GM18519 (cell line): ENCODE data around the gene FAM200C.
"Not testable (repeated sequence)": the region's sequence is repeated elsewhere in the genome, so short reads cannot be mapped to it uniquely, and the experiment has no call there.

Experiments used
- ATAC-seq: cut with Tn5 transposase; IDR thresholded peaks from one replicate; pipeline ENCODE4 v1.9.1; 2021; ENCODE audit warnings: mild to moderate bottlenecking, moderate library complexity; ENCODE audit not compliant: unreplicated experiment, low FRiP score

FAM200C gene

DNA sequence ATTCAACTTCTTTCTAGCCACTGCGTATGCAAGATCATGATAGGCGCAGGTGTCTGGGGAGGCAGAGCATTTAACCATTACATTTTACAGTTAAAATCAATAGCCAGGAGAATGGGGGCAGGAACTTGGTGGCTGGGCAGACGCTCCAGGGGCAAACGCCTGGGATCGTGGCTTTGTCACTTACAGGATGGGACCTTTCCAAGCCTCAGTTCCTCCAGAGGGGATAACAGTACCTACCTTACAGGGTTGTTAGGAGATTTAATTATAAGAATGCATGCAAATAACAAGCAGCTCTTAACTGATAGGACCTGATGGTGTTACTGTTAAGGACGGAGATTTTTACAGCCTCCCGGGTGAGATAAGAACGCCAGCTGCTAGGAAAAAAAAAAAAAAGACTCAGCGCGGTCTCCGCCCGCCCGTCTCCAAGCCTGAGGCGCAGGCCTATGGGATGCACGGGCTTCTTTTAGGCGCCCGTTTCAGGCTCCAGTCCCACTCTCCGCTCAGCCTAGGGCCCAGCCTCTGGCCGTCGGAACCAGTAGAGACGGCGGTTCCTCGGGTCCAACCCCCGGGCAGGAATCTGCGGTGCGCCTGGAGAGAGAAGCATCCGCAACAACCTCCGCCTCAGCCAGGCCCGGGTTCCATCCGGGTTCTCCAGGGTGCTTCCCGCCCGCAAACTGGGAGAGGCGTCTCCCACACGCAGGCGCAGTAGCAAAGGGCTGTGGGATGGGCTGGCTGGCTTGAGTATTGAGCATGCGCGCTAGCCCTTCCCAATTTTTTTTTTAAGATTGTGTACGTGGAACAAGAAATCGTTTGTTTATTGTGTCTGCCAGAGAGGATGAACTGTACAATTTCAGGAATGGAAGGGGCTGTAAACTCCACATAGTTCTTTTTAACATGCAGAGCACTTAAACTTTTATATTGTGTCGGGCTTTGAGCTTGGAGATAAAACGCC is at the start of gene FAM200C:
TSS of gene FAM200C (minus strand) at position 653 of the 952 bp plus-strand sequence. CDS start 4,564 bp downstream, outside the sequence.
- peak; percentile 58 for ATAC-seq

DNA sequence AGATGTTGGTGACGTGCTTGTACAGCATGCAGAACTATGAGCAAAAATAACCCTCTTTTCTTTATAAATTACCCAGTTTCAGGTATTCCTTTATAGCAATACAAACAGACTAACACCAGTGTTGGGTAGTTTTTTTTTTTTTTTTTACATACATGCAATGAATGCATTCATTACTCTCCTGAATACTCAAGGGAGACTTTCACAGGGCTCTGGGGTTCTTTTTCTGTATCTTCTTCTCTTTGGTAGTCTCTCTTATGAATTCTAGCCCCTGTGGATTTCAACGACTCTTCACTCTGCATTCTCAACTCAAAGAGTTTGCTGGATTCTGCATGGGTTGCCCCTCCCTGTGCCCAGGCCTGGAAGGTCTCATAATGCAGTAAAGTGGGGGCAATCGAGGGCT is 49.6 kb upstream of the FAM200C start:
- ATAC-seq = no peak

- no peak for ATAC-seq
These were observed 49.0 kb upstream of the FAM200C start for GRCh38 chr5:160448886-160449285.

GRCh38 chr5:160445751-160446150 is 45.9 kb upstream of the FAM200C start:
- no peak for ATAC-seq

DNA sequence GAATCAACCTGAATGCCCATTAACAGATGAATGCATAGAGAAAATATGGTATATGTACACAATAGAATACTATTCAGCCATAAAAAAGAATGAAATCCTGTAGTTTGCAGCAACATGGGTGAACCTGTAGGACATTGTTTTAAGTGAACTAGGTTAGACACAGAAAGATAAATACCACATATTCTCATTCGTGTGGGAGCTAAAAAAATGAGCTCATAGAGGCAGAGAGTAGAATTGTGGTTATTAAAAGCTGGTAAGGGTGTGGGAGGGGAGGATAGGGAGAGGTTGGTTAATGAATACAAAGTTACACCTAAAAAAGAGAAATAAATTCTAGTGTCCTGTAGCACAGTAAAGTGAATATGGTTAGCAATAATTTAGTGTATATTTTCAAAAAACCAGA is 45.3 kb upstream of the FAM200C start:
- no peak for ATAC-seq

- no peak for ATAC-seq
These were observed 44.6 kb upstream of the FAM200C start for GRCh38 chr5:160444407-160444806.

GRCh38 chr5:160442824-160443431 is 43.1 kb upstream of the FAM200C start:
- ATAC-seq = no peak

DNA sequence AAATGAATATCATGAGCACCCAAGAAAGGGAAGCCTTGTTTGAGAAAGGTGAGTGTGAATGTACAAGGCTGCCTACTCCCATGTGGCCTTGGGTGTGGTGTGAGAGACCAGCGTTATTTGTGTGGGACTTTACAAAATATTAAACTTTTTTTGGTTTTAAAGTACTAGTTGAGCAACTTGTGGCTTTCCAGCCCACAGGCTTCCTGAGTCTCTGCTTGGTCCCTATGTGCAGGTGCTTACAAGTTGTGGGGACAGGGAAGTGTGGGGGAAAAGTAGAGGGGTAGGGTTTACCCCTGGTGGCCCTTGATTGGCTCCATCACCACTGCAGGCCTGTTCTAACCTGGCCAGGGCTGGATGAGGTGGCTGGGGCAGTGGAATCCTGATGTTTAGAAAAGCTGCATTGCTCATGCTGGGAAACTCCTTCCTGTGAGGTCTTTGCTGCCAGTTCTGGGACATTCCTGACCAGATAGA is 41.5 kb upstream of the FAM200C start:
- ATAC-seq = peak; percentile 22

- ATAC-seq = peak; percentile 48
These were observed 39.3 kb upstream of the FAM200C start for GRCh38 chr5:160439205-160439600.

- peak; percentile 19 for ATAC-seq
These were observed 38.7 kb upstream of the FAM200C start for GRCh38 chr5:160438316-160439204.

GRCh38 chr5:160437271-160437670 is 37.4 kb upstream of the FAM200C start:
- no peak for ATAC-seq

- ATAC-seq = not testable (repeated sequence)
These were observed 36.8 kb upstream of the FAM200C start for GRCh38 chr5:160436661-160437060.

DNA sequence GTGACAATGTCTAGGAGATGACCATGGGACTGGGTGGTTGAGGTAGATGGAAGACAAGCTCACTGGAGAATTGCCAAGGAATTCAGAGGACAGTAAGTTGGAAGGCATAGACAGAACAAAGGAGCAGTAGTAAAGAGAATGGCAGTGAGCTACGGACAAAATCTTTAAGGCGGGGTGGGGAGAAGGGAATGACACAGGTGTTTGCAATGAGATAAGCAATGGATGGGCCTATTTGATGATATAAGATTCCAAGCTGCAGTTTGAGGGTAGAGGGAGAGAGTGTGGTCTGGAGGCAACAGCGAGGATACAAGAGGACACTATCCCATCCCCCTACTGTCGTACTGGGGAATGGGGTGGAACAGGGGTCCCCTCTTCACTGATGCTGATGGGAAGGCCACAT is 36.2 kb upstream of the FAM200C start:
- no peak for ATAC-seq

DNA sequence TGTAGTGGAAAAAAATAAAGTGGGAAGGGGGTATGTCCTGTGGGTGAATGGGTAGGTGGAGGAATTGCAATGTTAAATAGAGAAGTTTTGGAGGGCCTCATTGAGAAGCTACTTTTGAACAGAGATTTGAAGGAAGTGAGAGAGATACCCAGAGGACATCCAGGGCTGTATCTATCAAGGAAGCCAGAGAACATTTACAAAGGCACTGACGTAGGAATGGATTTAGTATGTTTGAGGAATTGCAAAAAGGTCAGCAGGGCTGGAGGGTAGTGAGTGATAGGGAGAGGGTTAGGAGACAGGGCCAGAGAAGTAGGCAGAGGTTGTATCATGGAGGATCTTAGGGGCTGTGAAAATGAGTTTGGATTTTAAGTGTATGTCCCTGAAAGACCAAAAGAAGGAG is 35.7 kb upstream of the FAM200C start:
- ATAC-seq = no peak

DNA sequence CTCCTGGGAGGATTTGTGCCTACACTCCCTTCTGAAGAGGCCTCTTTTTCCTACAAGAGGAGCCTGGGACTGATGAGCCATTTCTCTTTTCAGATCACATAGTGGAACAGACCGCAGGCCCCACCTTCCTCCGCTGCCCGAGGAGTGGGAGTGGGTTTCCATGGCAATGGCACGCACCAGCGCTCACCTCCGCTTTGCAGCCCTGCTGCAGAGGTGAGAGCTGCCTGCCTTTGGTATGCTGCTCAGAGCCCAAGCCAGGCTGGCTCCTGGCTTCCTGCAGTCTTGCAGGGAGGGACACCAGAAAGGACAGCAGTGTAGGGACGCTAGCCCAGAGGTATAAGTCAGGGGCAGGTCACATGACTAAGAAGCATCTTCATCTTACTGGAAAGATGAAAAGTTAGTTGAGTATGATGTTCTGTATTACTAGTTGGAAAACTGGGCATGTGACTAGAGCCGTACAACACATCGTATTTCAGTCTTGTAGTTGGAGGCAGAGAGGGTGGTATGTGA is 34.2 kb upstream of the FAM200C start:
- ATAC-seq = peak; percentile 88

GRCh38 chr5:160432787-160433186 is 32.9 kb upstream of the FAM200C start:
- ATAC-seq = no peak

DNA sequence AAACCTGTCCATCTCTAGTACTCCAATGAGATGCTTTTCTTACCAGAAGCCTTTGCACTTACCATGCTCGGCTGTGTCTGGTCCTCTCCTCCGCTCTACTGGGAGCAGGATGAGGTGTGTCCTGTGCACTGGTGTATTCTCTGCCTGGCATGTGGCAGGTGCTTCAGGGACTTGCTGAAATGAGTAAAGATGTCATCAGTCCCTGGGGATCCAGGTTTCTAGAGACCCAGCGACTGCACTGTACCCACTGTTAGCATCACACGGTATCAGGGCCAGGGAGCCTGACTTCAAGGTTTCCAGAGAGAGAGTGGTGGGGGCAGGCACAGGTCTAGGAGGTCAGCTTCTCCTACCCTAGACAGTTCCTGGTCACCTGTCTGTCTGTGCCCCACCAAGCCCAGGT is 32.3 kb upstream of the FAM200C start:
- ATAC-seq = no peak

DNA sequence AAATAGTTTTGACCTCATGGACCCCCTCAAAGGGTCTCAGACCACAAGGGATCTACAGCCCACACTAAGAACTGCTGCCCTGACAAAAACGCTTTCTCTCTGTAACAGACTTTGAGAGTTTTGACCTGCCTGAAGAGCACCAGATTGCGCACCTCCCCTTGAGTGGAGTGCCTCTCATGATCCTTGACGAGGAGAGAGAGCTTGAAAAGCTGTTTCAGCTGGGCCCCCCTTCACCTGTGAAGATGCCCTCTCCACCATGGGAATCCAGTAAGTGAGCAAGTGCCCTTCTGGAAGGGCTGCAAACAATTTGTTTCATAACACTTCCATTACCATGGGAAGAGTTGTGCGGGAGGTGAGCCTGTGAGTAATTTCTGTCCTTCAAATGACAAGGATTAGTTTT is 27.8 kb upstream of the FAM200C start:
- no peak for ATAC-seq

GRCh38 chr5:160423099-160423498 is 23.2 kb upstream of the FAM200C start:
- ATAC-seq = no peak

DNA sequence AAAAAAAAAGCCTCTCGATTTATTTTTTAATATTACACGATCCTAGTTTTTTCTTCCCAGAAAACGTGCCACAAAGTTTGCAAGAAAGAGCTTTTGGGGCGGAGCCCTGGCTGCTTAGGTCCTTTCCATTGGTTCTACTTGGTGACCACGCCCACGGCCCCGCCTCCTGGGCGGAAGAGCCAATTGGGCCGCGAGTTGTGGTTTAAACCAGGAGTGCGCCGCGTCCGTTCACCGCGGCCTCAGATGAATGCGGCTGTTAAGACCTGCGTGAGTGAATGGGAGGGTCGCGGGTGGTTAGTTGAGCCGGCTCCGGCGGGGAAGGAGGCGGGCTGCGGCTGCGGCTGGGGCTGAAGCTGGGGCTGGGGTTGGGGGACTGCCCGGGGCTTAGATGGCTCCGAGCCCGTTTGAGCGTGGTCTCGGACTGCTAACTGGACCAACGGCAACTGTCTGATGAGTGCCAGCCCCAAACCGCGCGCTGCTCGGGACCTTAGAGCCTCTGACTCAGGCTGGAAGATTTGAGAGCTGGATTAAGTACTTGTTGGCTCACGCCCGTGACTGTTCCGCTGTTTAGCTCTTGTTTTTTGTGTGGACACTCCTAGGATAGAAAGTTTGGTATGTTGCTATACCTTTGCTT is 21.9 kb upstream of the FAM200C start, which contains the start of gene PTTG1:
TSS of gene PTTG1 (plus strand) at position 231 of the 634 bp plus-strand sequence. CDS start 458 bp downstream, outside the sequence.
- ATAC-seq = peak; percentile 53
